Activated CD4-positive, alpha-beta T cell treated with anti-CD3 and anti-CD28 coated beads, Interleukin-2, amount 10 ng/mL, durations not matched to agents 7 days and 5 days (primary cell): ENCODE data around the gene POLE. TPM values are rescaled to one million over a fixed set of nuclear protein-coding genes. Genes with fewer than 3 reads are reported as not detected.
A peak's percentile ranks its signal among the peaks of the same experiment; 100 is the strongest.

Experiments used
- CTCF ChIA-PET: fragments of 350-600 bp; sonication (Branson Sonifier 250); formaldehyde crosslinking; loops from one replicate; lab custom pipeline; 2021; ENCODE audit warnings: antibody characterized with exemption; lab: Charles Lee
- POLR2A ChIA-PET: fragments of 350-600 bp; sonication (Branson Sonifier 250); formaldehyde crosslinking; loops from one replicate; lab custom pipeline; 2021; ENCODE audit warnings: antibody characterized with exemption; lab: Charles Lee
- DNase-seq: peaks from one replicate; pipeline ENCODE4 v3.0.0-alpha.2; 2020
- H3K27ac Mint-ChIP-seq: one replicate; pipeline ENCODE4 v1.8.0; 2021; ENCODE audit warnings: mild to moderate bottlenecking, moderate library complexity, mixed read lengths
- H3K27me3 Mint-ChIP-seq: one replicate; pipeline ENCODE4 v1.8.0; 2021; ENCODE audit warnings: mixed read lengths
- H3K36me3 Mint-ChIP-seq: one replicate; pipeline ENCODE4 v1.8.0; 2021; ENCODE audit warnings: low read depth, mixed read lengths
- H3K4me1 Mint-ChIP-seq: one replicate; pipeline ENCODE4 v1.8.0; 2021; ENCODE audit warnings: mixed read lengths
- H3K4me3 Mint-ChIP-seq: one replicate; pipeline ENCODE4 v1.8.0; 2021; ENCODE audit warnings: mild to moderate bottlenecking, moderate library complexity, mixed read lengths
- H3K9me3 Mint-ChIP-seq: one replicate; pipeline ENCODE4 v1.8.0; 2021; ENCODE audit warnings: mixed read lengths
- total RNA-seq, 2 experiments: library from RNA; stranded (reverse); gene quantifications; one replicate each; pipeline ENCODE4 v1.2.3, GENCODE V29; 2021

The POLE gene, protein sequence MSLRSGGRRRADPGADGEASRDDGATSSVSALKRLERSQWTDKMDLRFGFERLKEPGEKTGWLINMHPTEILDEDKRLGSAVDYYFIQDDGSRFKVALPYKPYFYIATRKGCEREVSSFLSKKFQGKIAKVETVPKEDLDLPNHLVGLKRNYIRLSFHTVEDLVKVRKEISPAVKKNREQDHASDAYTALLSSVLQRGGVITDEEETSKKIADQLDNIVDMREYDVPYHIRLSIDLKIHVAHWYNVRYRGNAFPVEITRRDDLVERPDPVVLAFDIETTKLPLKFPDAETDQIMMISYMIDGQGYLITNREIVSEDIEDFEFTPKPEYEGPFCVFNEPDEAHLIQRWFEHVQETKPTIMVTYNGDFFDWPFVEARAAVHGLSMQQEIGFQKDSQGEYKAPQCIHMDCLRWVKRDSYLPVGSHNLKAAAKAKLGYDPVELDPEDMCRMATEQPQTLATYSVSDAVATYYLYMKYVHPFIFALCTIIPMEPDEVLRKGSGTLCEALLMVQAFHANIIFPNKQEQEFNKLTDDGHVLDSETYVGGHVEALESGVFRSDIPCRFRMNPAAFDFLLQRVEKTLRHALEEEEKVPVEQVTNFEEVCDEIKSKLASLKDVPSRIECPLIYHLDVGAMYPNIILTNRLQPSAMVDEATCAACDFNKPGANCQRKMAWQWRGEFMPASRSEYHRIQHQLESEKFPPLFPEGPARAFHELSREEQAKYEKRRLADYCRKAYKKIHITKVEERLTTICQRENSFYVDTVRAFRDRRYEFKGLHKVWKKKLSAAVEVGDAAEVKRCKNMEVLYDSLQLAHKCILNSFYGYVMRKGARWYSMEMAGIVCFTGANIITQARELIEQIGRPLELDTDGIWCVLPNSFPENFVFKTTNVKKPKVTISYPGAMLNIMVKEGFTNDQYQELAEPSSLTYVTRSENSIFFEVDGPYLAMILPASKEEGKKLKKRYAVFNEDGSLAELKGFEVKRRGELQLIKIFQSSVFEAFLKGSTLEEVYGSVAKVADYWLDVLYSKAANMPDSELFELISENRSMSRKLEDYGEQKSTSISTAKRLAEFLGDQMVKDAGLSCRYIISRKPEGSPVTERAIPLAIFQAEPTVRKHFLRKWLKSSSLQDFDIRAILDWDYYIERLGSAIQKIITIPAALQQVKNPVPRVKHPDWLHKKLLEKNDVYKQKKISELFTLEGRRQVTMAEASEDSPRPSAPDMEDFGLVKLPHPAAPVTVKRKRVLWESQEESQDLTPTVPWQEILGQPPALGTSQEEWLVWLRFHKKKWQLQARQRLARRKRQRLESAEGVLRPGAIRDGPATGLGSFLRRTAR (N-terminal part only)
- total RNA-seq: 100 to 1,000 TPM; 167 to 176 TPM

DNA sequence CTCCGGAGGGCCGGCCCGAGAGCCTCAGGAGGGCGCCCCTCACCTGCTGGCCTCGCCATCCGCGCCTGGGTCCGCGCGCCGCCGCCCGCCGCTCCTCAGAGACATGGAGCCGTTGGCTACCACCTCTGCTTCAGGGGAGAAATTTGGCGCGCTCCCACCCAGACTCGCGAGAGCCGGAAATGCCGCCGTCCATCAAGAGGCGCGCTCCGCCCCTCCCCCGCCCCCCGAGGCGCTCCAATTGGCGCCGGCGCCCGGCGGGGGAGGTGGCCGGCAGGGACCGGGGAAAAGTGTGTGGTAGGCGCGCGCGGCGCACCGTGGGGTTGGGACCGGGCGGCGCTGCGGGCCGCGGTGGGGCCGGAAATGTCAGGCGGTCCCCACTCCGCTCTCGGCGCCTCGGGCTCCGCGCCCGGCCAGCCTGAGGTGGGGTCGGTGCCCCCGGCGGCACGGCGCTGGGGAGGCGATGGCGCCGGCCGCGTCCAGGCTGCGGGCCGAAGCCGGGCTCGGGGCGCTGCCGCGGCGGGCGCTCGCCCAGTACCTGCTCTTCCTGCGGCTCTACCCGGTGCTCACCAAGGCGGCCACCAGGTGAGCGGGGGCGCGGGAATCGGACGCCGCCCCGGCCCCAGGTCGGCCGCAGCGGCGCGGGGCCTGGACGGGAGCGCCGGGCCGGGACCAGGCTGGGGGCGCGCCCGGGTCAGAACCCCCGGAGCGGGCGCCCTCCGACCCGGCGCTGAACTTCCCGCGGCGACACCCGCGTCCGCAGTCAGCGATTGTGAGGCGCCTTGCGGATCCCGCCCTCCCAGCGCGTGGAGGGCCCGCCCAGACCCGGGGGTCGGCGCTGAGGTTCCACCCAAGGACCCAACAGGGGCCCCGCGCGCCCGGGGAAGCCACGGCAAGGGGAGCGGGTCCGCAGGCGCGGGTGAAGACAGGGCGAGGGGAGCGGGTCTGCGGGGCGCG lies at the start of gene POLE, which contains the start of gene PXMP2:
POLE (minus strand) TSS at position 132 of the 954 bp plus-strand sequence; CDS start at position 105, 27 bp downstream.
PXMP2 (plus strand) TSS at position 377 of the 954 bp plus-strand sequence; CDS start at position 461, 84 bp downstream.
- Mint-ChIP-seq H3K36me3 (peaks cover 41% of the 10 kb centered on the region), H3K4me3 (peak within 1 kb of the TSS; percentile 81), H3K4me1 (peaks cover 28% of the 10 kb centered on the region), H3K27ac (peak within 1 kb of the TSS; percentile 92), H3K27me3 (no peaks in the 10 kb centered on the region), H3K9me3 (peaks cover 3% of the 10 kb centered on the region)
- POLR2A ChIA-PET: no interaction called here
- CTCF ChIA-PET: no interaction called here
- peak; percentile 96 for DNase-seq

DNA sequence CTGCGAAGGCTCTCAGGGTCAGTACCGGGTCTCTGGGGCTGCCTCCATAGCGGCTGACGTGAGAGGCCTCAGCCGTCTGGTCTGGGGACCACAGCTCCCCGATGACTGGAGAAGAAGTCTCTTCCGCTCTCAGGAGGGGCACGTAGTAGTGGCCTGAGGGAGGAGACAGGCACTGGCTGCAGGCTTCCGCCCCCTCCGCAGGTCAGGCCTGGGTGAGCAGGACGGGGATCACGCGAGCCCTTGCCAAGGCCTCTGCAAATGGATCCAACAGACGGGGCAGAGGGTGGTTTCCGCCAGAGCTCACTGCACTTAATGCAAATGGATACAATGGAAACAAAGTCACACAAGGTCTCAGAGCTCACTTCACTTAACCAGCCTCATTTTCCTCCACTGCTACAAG lies 49.8 kb upstream of the POLE start:
- ChIA-PET CTCF (no interaction called here), POLR2A (no interaction called here)
- Mint-ChIP-seq H3K36me3 (peaks cover 74% of the 10 kb centered on the region), H3K4me1 (peaks cover 2% of the 10 kb centered on the region), H3K27me3 (no peaks in the 10 kb centered on the region), H3K4me3 (no peak overlapping the region), H3K9me3 (no peaks in the 10 kb centered on the region), H3K27ac (no peak overlapping the region)
- DNase-seq: no peak

DNA sequence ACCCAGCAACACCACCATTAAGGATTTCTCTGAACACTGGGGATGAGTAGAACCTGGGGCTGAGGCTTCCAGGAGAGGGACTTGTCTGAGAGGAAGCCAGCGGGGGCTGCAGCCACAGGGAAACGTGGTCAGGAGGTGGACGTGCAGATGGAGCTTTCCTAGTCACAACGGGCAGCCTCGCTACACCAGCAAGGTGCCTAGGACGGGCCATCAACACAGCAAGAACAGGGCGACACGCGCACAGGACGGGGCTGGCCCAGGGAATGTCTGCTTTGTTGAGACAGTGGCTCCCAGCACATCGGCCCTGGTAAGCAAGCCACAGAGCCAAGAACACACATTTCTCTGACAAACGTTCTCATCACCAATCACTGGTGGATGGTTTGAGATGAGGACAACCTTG lies 49.2 kb upstream of the POLE start:
- Mint-ChIP-seq H3K4me3 (no peak overlapping the region), H3K36me3 (peaks cover 74% of the 10 kb centered on the region), H3K27me3 (no peaks in the 10 kb centered on the region), H3K9me3 (no peaks in the 10 kb centered on the region), H3K27ac (no peak overlapping the region), H3K4me1 (no peaks in the 10 kb centered on the region)
- DNase-seq: no peak
- ChIA-PET CTCF (no interaction called here), POLR2A (no interaction called here)

DNA sequence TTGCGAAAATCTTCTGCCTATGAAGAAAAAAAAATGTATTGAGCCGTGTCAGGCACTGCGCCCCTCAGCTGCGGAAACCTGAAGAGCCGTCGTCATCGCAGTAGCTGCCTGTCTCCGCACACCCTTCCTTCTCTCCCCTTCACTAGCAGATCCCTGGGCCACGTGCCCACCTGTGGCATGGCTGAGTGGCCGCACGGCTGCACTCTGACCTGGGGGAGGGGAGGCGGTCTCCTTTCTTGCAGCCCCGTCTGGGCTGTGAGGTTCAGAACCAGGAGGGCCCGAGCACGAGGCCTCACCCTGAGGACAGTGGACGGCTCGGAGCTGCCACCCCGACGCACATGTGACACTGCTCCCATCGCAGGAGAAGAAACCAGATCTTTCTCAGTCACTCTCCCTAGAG lies 48.4 kb upstream of the POLE start:
- Mint-ChIP-seq H3K27me3 (no peaks in the 10 kb centered on the region), H3K4me3 (no peak overlapping the region), H3K9me3 (peaks cover 2% of the 10 kb centered on the region), H3K36me3 (peaks cover 79% of the 10 kb centered on the region), H3K27ac (no peak overlapping the region), H3K4me1 (no peaks in the 10 kb centered on the region)
- no peak for DNase-seq
- CTCF ChIA-PET: interaction anchor here (0.6 to 1.4 kb wide), 2 partner anchors 23 to 53 kb away, joined by 4 read pairs; no protein-coding TSS in a partner anchor
- POLR2A ChIA-PET: no interaction called here

DNA sequence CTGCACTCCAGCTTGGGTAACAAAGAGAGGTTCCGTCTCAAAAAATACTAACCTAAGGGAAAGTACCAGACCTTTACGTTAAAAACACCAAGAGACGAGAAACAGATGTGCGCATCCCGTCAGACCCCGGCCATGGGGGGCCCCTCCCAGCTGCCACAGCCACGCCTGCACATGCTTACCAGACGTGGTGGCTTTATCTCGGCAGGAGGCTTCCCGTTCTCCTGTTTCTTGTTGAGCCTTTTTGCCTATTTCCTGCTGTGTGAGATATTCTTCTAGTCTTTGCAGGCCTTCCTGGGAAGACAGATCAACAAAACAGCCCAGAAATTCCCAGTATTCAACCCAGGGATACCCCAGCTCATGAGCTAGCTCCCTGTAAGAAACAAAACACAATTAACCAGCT lies 47.1 kb upstream of the POLE start:
- POLR2A ChIA-PET: no interaction called here
- no peaks in the 10 kb centered on the region for H3K4me1 Mint-ChIP-seq
- H3K27me3 Mint-ChIP-seq: no peaks in the 10 kb centered on the region
- H3K27ac Mint-ChIP-seq: no peak overlapping the region
- CTCF ChIA-PET: interaction anchor here (1.1 to 1.4 kb wide), 2 partner anchors 21 to 22 kb away, joined by 4 to 5 read pairs; no protein-coding TSS in a partner anchor
- no peak for DNase-seq
- H3K36me3 Mint-ChIP-seq: peaks cover 78% of the 10 kb centered on the region
- no peak overlapping the region for H3K4me3 Mint-ChIP-seq
- peaks cover 2% of the 10 kb centered on the region for H3K9me3 Mint-ChIP-seq

DNA sequence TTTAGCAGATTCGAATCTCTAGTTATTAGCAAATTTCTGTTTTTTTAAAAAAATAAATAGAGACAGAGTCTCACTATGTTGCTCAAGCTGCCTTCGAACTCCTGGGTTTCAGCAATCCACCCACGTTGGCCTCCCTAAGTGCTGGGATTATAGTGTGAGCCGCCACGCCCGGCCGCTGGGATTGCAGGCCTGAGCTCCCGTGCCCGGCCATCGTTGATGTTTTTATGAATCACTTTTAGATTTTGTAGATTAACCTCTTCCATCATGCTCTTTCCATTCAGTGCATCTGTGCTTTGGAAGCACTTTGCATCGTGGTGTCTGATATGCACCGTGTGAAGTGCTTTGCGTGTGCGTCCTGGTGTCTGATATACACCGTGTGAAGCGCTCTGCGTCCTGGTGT lies 44.4 kb upstream of the POLE start:
- Mint-ChIP-seq H3K4me3 (no peak overlapping the region), H3K27me3 (no peaks in the 10 kb centered on the region), H3K4me1 (peaks cover 2% of the 10 kb centered on the region), H3K36me3 (peaks cover 87% of the 10 kb centered on the region), H3K9me3 (peaks cover 4% of the 10 kb centered on the region), H3K27ac (no peak overlapping the region)
- ChIA-PET POLR2A (no interaction called here), CTCF (no interaction called here)
- no peak for DNase-seq

DNA sequence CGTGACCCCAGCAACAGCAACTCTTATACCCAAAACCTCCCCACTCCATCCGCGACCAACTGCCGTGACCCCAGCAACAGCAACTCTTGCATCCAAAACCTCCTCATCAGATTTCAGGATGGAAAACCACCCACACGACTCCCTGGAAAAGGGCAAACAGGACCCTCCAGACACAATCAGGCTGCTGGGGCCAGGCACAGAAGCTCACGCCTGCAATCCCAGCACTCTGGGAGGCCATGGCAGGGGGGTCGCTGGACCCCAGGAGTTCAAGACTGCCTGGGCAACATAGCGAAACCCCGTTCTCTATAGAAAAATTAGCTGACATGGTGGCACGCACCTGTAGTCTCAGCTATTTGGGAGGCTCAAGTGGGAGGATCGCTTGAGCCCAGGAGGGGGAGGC lies 43.2 kb upstream of the POLE start:
- Mint-ChIP-seq H3K36me3 (peaks cover 91% of the 10 kb centered on the region), H3K4me3 (no peak overlapping the region), H3K4me1 (peaks cover 2% of the 10 kb centered on the region), H3K27ac (no peak overlapping the region), H3K9me3 (peaks cover 4% of the 10 kb centered on the region), H3K27me3 (no peaks in the 10 kb centered on the region)
- DNase-seq: no peak
- CTCF ChIA-PET: no interaction called here
- POLR2A ChIA-PET: interaction anchor here (0.7 kb wide), 1 partner anchor 12 kb away, joined by 3 read pairs; no protein-coding TSS in a partner anchor

DNA sequence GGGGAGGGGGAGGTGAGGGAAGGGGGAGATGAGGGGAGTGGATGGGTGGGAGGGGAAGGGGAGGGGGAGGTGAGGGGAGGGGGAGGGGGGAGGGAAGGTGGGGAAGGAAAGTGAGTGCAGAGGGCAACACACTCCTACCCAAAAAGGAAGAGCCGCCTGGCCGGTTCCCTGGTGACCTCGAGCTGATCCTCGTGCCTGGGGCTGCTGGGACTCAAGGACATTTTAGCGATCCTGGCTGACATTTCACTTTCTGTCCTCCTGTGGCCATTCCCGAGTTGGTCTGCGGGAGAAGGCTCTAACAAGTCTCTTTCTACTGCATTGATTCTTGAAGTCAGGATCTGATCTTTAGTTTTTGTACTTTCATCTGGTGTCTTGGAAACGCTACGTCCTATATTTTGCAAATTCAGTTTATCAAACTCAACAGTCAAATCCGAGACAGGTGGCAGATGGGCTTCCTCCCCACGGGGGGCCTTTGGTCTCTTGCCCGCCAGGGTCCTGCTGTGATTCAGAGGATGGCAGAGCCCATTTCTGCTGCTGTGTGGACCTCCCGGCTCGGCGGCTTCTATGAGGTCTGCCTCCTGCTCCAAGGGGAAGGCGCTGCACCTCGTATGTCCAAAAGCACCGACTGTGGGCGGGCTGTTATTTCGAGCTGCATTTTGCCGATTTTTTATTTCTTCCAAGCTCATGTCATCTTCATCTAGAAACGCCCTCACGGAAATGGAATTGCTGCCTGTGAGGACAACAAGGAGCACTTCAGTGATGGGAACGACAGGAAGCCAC lies 42.6 kb upstream of the POLE start:
- ChIA-PET CTCF (no interaction called here), POLR2A (no interaction called here)
- H3K36me3 Mint-ChIP-seq: peaks cover 90% of the 10 kb centered on the region

DNA sequence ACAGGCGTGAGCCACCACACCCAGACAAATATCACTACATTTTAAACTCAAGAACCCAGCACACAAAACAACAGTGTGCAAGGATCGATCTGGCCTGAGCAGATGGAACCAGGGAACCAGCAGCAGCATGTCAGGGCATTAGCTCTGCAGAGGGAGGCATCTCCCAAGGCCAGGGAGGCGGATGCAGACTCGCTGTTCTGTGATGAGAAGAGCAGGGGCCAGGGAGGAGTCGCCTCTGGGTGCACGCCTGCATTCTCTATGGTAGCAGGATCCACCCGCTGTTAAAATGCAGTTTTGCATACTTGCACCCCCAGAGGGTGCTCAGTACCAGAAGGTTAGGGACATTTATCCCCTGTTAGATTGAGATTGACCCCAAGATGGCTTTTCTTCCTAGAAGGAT lies 41.4 kb upstream of the POLE start:
- H3K36me3 Mint-ChIP-seq: peaks cover 88% of the 10 kb centered on the region
- peak overlapping the region; percentile 25 for H3K27ac Mint-ChIP-seq
- peaks cover 2% of the 10 kb centered on the region for H3K4me1 Mint-ChIP-seq
- H3K27me3 Mint-ChIP-seq: no peaks in the 10 kb centered on the region
- peak overlapping the region; percentile 34 for H3K4me3 Mint-ChIP-seq
- DNase-seq: no peak
- peaks cover 4% of the 10 kb centered on the region for H3K9me3 Mint-ChIP-seq
- POLR2A ChIA-PET: no interaction called here
- CTCF ChIA-PET: no interaction called here

More for the DNA sequence above, 42.6 kb upstream of the POLE start:
- Mint-ChIP-seq H3K4me3 (no peak overlapping the region), H3K27me3 (no peaks in the 10 kb centered on the region), H3K27ac (peak overlapping the region; percentile 10), H3K4me1 (peaks cover 2% of the 10 kb centered on the region), H3K9me3 (peaks cover 4% of the 10 kb centered on the region)
- DNase-seq: no peak

DNA sequence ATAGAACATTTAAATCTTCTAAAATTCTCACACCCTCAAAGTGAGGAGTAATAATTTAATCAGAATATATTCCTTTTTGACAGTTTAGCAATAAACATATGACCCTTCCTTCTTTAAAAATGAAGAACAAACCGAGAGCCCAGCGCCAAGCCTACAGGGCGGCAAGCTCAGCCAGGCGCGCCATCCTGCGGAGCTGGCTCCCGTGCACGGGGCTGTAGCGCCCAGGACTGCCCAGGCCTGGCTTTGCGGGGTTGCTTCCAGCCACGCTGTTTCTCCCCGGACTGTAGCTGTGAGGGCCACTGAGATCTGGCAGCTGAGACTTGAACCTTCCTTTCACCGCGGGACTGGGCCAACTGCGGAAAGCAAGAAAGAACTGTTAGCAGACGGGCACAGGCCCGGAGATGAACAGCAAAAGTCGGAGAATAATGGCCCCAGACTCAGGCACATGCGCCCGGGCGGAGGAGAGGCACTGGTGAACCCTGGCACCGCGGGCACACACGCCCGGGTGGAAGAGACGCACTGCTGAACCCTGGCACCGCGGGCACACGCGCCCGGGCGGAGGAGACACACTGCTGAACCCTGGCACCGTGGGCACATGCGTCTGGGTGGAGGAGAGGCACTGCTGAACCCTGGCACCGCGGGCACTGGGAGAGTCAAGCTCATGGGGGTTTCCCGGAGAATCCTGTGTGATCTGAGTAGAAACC lies 40.1 kb upstream of the POLE start:
- H3K4me3 Mint-ChIP-seq: no peak overlapping the region
- DNase-seq: no peak
- H3K36me3 Mint-ChIP-seq: peaks cover 82% of the 10 kb centered on the region
- no peak overlapping the region for H3K27ac Mint-ChIP-seq
- H3K9me3 Mint-ChIP-seq: peaks cover 4% of the 10 kb centered on the region
- no peaks in the 10 kb centered on the region for H3K27me3 Mint-ChIP-seq
- CTCF ChIA-PET: no interaction called here
- POLR2A ChIA-PET: no interaction called here
- H3K4me1 Mint-ChIP-seq: peaks cover 2% of the 10 kb centered on the region
